ENCODE measurements around the gene VANGL2. TPM values are rescaled to one million over a fixed set of nuclear protein-coding genes. Genes with fewer than 3 reads are reported as not detected.
"Not testable (repeated sequence)": the region's sequence is repeated elsewhere in the genome, so short reads cannot be mapped to it uniquely, and the experiment has no call there.

Gene VANGL2
- total RNA-seq, 1 donor from 2014 or later, result 59.5 TPM

GRCh38 chr1:160376525-160377131 lies 23.7 kb upstream of the VANGL2 start:
- H3K9me3 Mint-ChIP-seq, result no peaks in the 10 kb centered on the region
- peak; percentile 61 for TF ChIP-seq CTCF (IDR thresholded peaks at IDR 0.05; ENCODE audit: unreplicated experiment)
- H3K4me3 Mint-ChIP-seq, result no peak overlapping the region
- H3K27ac Mint-ChIP-seq, result no peak overlapping the region
- H3K36me3 Mint-ChIP-seq, result no peaks in the 10 kb centered on the region
- H3K4me1 Mint-ChIP-seq, result peaks cover 11% of the 10 kb centered on the region
- no peak for DNase-seq (ENCODE audit: low spot score in 2 of 2, unreplicated experiment in 2 of 2)
- peaks cover 12% of the 10 kb centered on the region for H3K27me3 Mint-ChIP-seq (ENCODE audit: low read depth)

- Mint-ChIP-seq H3K36me3 (no peaks in the 10 kb centered on the region), H3K27ac (no peak overlapping the region), H3K9me3 (no peaks in the 10 kb centered on the region), H3K27me3 (ENCODE audit: low read depth) (peaks cover 14% of the 10 kb centered on the region), H3K4me3 (no peak overlapping the region), H3K4me1 (peaks cover 11% of the 10 kb centered on the region)
- no peak for TF ChIP-seq CTCF (IDR thresholded peaks at IDR 0.05; ENCODE audit: unreplicated experiment)
- DNase-seq (ENCODE audit: low spot score in 2 of 2, unreplicated experiment in 2 of 2), result no peak
Observed at GRCh38 chr1:160377585-160378206, 22.7 kb upstream of the VANGL2 start.

GRCh38 chr1:160384812-160385211 lies 15.6 kb upstream of the VANGL2 start:
- not testable (repeated sequence) for H3K27ac Mint-ChIP-seq; H3K4me1 Mint-ChIP-seq; H3K4me3 Mint-ChIP-seq; DNase-seq (ENCODE audit: low spot score in 2 of 2, unreplicated experiment in 2 of 2); H3K36me3 Mint-ChIP-seq
- peaks cover 28% of the 10 kb centered on the region for H3K9me3 Mint-ChIP-seq
- H3K27me3 Mint-ChIP-seq (ENCODE audit: low read depth), result peaks cover 39% of the 10 kb centered on the region

GRCh38 chr1:160388406-160388805 lies 12.0 kb upstream of the VANGL2 start:
- H3K27ac Mint-ChIP-seq; H3K4me3 Mint-ChIP-seq; H3K4me1 Mint-ChIP-seq; H3K36me3 Mint-ChIP-seq; DNase-seq (ENCODE audit: low spot score in 2 of 2, unreplicated experiment in 2 of 2): not testable (repeated sequence)
- H3K27me3 Mint-ChIP-seq (ENCODE audit: low read depth), result peaks cover 43% of the 10 kb centered on the region
- H3K9me3 Mint-ChIP-seq, result peaks cover 28% of the 10 kb centered on the region

GRCh38 chr1:160394673-160395072 lies 5.7 kb upstream of the VANGL2 start:
- Mint-ChIP-seq H3K4me3 (no peak overlapping the region), H3K36me3 (no peaks in the 10 kb centered on the region), H3K4me1 (peaks cover 7% of the 10 kb centered on the region), H3K27ac (no peak overlapping the region), H3K27me3 (ENCODE audit: low read depth) (peaks cover 8% of the 10 kb centered on the region), H3K9me3 (no peaks in the 10 kb centered on the region)
- no peak for TF ChIP-seq CTCF (IDR thresholded peaks at IDR 0.05; ENCODE audit: unreplicated experiment)
- DNase-seq (ENCODE audit: low spot score in 2 of 2, unreplicated experiment in 2 of 2), result peak in 1 of 2 experiments; percentile 13

GRCh38 chr1:160397651-160398050 lies 2.7 kb upstream of the VANGL2 start:
- Mint-ChIP-seq H3K4me1 (peaks cover 22% of the 10 kb centered on the region), H3K9me3 (no peaks in the 10 kb centered on the region)

More at GRCh38 chr1:160397651-160398050, 2.7 kb upstream of the VANGL2 start:
- Mint-ChIP-seq H3K27me3 (ENCODE audit: low read depth) (no peaks in the 10 kb centered on the region), H3K36me3 (no peaks in the 10 kb centered on the region), H3K27ac (no peak overlapping the region), H3K4me3 (no peak overlapping the region)
- DNase-seq (ENCODE audit: low spot score in 2 of 2, unreplicated experiment in 2 of 2), result no peak
- no peak for TF ChIP-seq CTCF (IDR thresholded peaks at IDR 0.05; ENCODE audit: unreplicated experiment)
